ENCODE data around the gene KIAA0586. TPM values are rescaled to one million over a fixed set of nuclear protein-coding genes. Genes with fewer than 3 reads are reported as not detected.

Gene KIAA0586
- total and polyA plus RNA-seq, 2 of the 13 experiments (the other 11 are each of a cell fraction or from before 2014, with no cell fraction given) = 12.6 to 25.2 TPM

GRCh38 chr14:58547649-58548048 lies 120.1 kb downstream of the KIAA0586 start:
- 95% methylated on average over 10 of the region's 10 CpGs for WGBS (ENCODE audit: low lambda C conversion rate)
- no peak overlapping the region for H2AFZ ChIP-seq (ENCODE audit: low read length)
- POLR2A ChIA-PET = no interaction called here
- 0 out of 5 replicates have a peak, but pooled peaks cover 0 to 5% of the 10 kb centered on the region in 2 experiments for H3K36me3 ChIP-seq (replicated peaks in 1 of 2; ENCODE audit: control insufficient read depth in 1 of 2, insufficient read depth in 2 of 2, low read length in 2 of 2)
- no peaks in the 10 kb centered on the region for H4K20me1 ChIP-seq (ENCODE audit: insufficient read depth, low read length)
- no peak for TF ChIP-seq E2F5 (CRISPR knock-in tag; conservative IDR thresholded peaks at IDR 0.05)
- no peak for TF ChIP-seq RXRA (CRISPR knock-in tag; IDR thresholded peaks at IDR 0.05)
- no peak for TF ChIP-seq CEBPG (CRISPR knock-in tag; IDR thresholded peaks at IDR 0.05)
- TF ChIP-seq ELF1 (CRISPR knock-in tag; IDR thresholded peaks at IDR 0.05) = no peak
- no peak for TF ChIP-seq ZNF343 (CRISPR knock-in tag; IDR thresholded peaks at IDR 0.05)
- TF ChIP-seq PCBP1 (IDR thresholded peaks at IDR 0.05; ENCODE audit: borderline replicate concordance, low read depth, low read length) = no peak
- TF ChIP-seq KDM5B (CRISPR knock-in tag; IDR thresholded peaks at IDR 0.05; ENCODE audit: borderline replicate concordance) = no peak
- no peak for TF ChIP-seq TOE1 (CRISPR knock-in tag; IDR thresholded peaks at IDR 0.05)
- no peak for TF ChIP-seq ZNF329 (CRISPR knock-in tag; IDR thresholded peaks at IDR 0.05; ENCODE audit: low read depth)
- no peak for TF ChIP-seq ZFP41 (CRISPR knock-in tag; IDR thresholded peaks at IDR 0.05; ENCODE audit: borderline replicate concordance)
- no peak for TF ChIP-seq HNRNPLL (IDR thresholded peaks at IDR 0.05; ENCODE audit: low read depth, low read length, poor library complexity, severe bottlenecking)
- TF ChIP-seq NFE2 (CRISPR knock-in tag; IDR thresholded peaks at IDR 0.05) = no peak
- no peak for TF ChIP-seq MTF1 (CRISPR knock-in tag; IDR thresholded peaks at IDR 0.05)
- no peak for TF ChIP-seq ZNF616 (CRISPR knock-in tag; IDR thresholded peaks at IDR 0.05; ENCODE audit: low read depth)
- no peak overlapping the region for H3K9ac ChIP-seq (ENCODE audit: insufficient read depth, low read depth, low read length)
- CTCF ChIA-PET (ENCODE audit: low intra/inter-chr PET ratio, low total read pairs) = no interaction called here
- no peaks in the 10 kb centered on the region for H3K79me2 ChIP-seq (ENCODE audit: insufficient read depth, low read length)
- DNase-seq (ENCODE audit: low spot score) (no peak), ATAC-seq (no peak), FAIRE-seq (no peak)
- intact Hi-C loops (cut with micrococcal nuclease; ENCODE audit: unreplicated experiment) (no loop called here), in situ Hi-C loops (cut with HindIII; ENCODE audit: extremely low pct_ligation_motif_present, low pct_unique_long_range_greater_than_20kb) (no loop called here)
- H3K4me2 ChIP-seq (ENCODE audit: low read depth, low read length) = no peak overlapping the region
- H3K4me1 ChIP-seq (ENCODE audit: insufficient read depth, low read length) = no peaks in the 10 kb centered on the region
- H3K27ac ChIP-seq (ENCODE audit: extremely low read length, insufficient read depth, low read length) = no peak overlapping the region
- no TSS peak for BruUV-seq (replicated peaks)
- no peaks in the 10 kb centered on the region for H3K9me3 ChIP-seq (ENCODE audit: low read length)
- no peak overlapping the region for H3K4me3 ChIP-seq (replicated peaks in 1 of 3; ENCODE audit: insufficient read depth in 1 of 3, low read depth in 2 of 3, low read length in 3 of 3)
- H3K27me3 ChIP-seq (ENCODE audit: control insufficient read depth in 1 of 2, insufficient read depth in 2 of 2, low read length in 2 of 2) = no peaks in the 10 kb centered on the region

Data from HepG2 (cell line).